Stimulated activated CD4-positive, alpha-beta T cell treated with anti-CD3 and anti-CD28 coated beads, Interleukin-4, amount 100 ng/mL, for 48 hours (primary cell): ENCODE measurements around the gene FIG4.
"Not testable (repeated sequence)": the region's sequence is repeated elsewhere in the genome, so short reads cannot be mapped to it uniquely, and the experiment has no call there.

ENCODE experiments used
- DNase-seq, 2 donors: peaks; one replicate each; pipeline ENCODE4 v3.0.0-alpha.2; 2020; ENCODE audit warnings: low read depth in 2 of 2

FIG4 gene

GRCh38 chr6:109852713-109853112 is 161.6 kb downstream of the FIG4 start:
- no peak for DNase-seq

GRCh38 chr6:109853426-109853825 is 162.3 kb downstream of the FIG4 start:
- DNase-seq, result no peak

GRCh38 chr6:109853951-109854350 is 162.9 kb downstream of the FIG4 start:
- no peak for DNase-seq

GRCh38 chr6:109854541-109855308 is 163.6 kb downstream of the FIG4 start:
- DNase-seq, result no peak

GRCh38 chr6:109855476-109856040 is 164.5 kb downstream of the FIG4 start:
- DNase-seq, result not testable (repeated sequence)

GRCh38 chr6:109861946-109862345 is 170.8 kb downstream of the FIG4 start:
- DNase-seq, result no peak

GRCh38 chr6:109864050-109864449 is 173.0 kb downstream of the FIG4 start:
- no peak for DNase-seq

- DNase-seq, result no peak
These were observed 174.9 kb downstream of the FIG4 start for GRCh38 chr6:109865968-109866367.

- no peak for DNase-seq
These were observed 176.2 kb downstream of the FIG4 start for GRCh38 chr6:109867009-109867969.

GRCh38 chr6:109867970-109868358 is 176.9 kb downstream of the FIG4 start:
- no peak for DNase-seq

- DNase-seq, result not testable (repeated sequence)
These were observed 178.4 kb downstream of the FIG4 start for GRCh38 chr6:109869398-109870088.

- DNase-seq, result no peak
These were observed 179.0 kb downstream of the FIG4 start for GRCh38 chr6:109870089-109870410.

- DNase-seq, result no peak
These were observed 181.5 kb downstream of the FIG4 start for GRCh38 chr6:109872549-109872948.

GRCh38 chr6:109872968-109873545 is 182.0 kb downstream of the FIG4 start:
- DNase-seq, result no peak

GRCh38 chr6:109874086-109874485 is 183.0 kb downstream of the FIG4 start:
- no peak for DNase-seq

GRCh38 chr6:109874621-109875020 is 183.5 kb downstream of the FIG4 start:
- no peak for DNase-seq
